Neural progenitor cell (in vitro differentiated cells): ENCODE data around the gene PDLIM5.

ENCODE experiments used
- EZH2 ChIP-seq: fragments of 200-600 bp; sonication (generic); IDR thresholded peaks from 2 replicates; pipeline ENCODE4 v1.6.1; 2017; ENCODE audit warnings: antibody characterized with exemption, mild to moderate bottlenecking, moderate library complexity
- TF ChIP-seq, protein P1 (sequence below): fragments of 200-600 bp; sonication (generic); IDR thresholded peaks from 2 replicates; pipeline ENCODE4 v1.5.1; 2017; ENCODE audit warnings: antibody characterized with exemption, mild to moderate bottlenecking

DNA sequence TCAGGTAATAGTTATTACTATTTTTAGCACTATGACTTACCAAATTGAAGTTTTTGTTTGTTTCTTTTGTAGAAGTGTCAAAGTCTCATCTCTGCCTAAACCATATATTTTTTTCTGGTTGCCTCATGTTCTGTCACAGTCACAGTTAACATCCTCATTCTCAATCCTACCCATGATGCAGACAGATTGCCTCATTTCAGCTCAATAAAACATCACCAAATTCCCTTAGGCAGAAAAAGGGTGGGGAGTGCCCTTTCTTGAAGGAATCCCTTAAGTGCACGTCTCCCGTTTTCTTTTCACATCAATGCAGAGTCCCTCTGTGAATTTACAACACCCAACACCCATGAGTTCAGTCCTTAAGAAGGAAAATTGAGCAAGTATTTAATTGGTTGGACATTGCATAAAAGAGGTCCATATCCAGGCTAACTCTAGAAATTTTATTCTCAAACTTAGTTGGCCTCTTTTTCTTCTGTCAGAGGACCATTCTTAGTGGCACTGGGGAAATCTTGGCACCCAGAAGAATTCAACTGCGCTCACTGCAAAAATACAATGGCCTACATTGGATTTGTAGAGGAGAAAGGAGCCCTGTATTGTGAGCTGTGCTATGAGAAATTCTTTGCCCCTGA is 202.4 kb downstream of the PDLIM5 start:
- TF ChIP-seq, protein P1, sequence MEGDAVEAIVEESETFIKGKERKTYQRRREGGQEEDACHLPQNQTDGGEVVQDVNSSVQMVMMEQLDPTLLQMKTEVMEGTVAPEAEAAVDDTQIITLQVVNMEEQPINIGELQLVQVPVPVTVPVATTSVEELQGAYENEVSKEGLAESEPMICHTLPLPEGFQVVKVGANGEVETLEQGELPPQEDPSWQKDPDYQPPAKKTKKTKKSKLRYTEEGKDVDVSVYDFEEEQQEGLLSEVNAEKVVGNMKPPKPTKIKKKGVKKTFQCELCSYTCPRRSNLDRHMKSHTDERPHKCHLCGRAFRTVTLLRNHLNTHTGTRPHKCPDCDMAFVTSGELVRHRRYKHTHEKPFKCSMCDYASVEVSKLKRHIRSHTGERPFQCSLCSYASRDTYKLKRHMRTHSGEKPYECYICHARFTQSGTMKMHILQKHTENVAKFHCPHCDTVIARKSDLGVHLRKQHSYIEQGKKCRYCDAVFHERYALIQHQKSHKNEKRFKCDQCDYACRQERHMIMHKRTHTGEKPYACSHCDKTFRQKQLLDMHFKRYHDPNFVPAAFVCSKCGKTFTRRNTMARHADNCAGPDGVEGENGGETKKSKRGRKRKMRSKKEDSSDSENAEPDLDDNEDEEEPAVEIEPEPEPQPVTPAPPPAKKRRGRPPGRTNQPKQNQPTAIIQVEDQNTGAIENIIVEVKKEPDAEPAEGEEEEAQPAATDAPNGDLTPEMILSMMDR, result no peak
- no peak for TF ChIP-seq EZH2
